WTC11 (cell line): Measurements from ENCODE around the gene CNPY4.

ENCODE experiments used
- CTCF ChIP-seq: fragments of 200-600 bp; IDR thresholded peaks from 2 replicates; pipeline ENCODE4 v1.8.0; 2022; ENCODE audit warnings: antibody characterized with exemption
- E2F1 ChIP-seq: sonication (generic); formaldehyde crosslinking; IDR thresholded peaks from 2 replicates; pipeline ENCODE4 v1.8.0; 2022; ENCODE audit warnings: mild to moderate bottlenecking, missing genetic modification reagents
- SOX15 ChIP-seq: fragments of 250-450 bp; sonication (Bioruptor Pico); IDR thresholded peaks from 2 replicates; pipeline ENCODE4 v1.9.0; 2021; ENCODE audit warnings: mild to moderate bottlenecking

GRCh38 chr7:100167912-100168323, 48.5 kb downstream of the CNPY4 start:
- TF ChIP-seq CTCF (no peak), SOX15 (CRISPR knock-in tag) (no peak), E2F1 (CRISPR knock-in tag) (no peak)
